Esophagus squamous epithelium (tissue), 4 donors: ENCODE data around the gene POLA1.

Experiments used
- POLR2A ChIP-seq, 4 donors: fragments of 450-650 bp; IDR thresholded peaks; one replicate each; pipeline ENCODE4 v1.6.1; 2017; ENCODE audit warnings: antibody characterized with exemption in 4 of 4, mild to moderate bottlenecking in 4 of 4, moderate library complexity in 3 of 4
- TF ChIP-seq, protein P1 (sequence below), 6 experiments: fragments of 450-650 bp in 4 of 6; fragments of 200-600 bp in 2 of 6; sonication (generic) in 2 of 6; IDR thresholded peaks; one replicate each; pipeline ENCODE4 v1.5.1; 2016 to 2019; ENCODE audit warnings: antibody characterized with exemption in 6 of 6, mild to moderate bottlenecking in 4 of 6, moderate library complexity in 4 of 6

- TF ChIP-seq, protein P1, sequence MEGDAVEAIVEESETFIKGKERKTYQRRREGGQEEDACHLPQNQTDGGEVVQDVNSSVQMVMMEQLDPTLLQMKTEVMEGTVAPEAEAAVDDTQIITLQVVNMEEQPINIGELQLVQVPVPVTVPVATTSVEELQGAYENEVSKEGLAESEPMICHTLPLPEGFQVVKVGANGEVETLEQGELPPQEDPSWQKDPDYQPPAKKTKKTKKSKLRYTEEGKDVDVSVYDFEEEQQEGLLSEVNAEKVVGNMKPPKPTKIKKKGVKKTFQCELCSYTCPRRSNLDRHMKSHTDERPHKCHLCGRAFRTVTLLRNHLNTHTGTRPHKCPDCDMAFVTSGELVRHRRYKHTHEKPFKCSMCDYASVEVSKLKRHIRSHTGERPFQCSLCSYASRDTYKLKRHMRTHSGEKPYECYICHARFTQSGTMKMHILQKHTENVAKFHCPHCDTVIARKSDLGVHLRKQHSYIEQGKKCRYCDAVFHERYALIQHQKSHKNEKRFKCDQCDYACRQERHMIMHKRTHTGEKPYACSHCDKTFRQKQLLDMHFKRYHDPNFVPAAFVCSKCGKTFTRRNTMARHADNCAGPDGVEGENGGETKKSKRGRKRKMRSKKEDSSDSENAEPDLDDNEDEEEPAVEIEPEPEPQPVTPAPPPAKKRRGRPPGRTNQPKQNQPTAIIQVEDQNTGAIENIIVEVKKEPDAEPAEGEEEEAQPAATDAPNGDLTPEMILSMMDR (IDR thresholded peaks at IDR 0.05) = no peak
- TF ChIP-seq POLR2A (IDR thresholded peaks at IDR 0.05) = no peak
Measured at GRCh38 chrX:24673424-24673823, 20.3 kb upstream of the POLA1 start.
